ENCODE data around the gene SEC14L6.

DNA sequence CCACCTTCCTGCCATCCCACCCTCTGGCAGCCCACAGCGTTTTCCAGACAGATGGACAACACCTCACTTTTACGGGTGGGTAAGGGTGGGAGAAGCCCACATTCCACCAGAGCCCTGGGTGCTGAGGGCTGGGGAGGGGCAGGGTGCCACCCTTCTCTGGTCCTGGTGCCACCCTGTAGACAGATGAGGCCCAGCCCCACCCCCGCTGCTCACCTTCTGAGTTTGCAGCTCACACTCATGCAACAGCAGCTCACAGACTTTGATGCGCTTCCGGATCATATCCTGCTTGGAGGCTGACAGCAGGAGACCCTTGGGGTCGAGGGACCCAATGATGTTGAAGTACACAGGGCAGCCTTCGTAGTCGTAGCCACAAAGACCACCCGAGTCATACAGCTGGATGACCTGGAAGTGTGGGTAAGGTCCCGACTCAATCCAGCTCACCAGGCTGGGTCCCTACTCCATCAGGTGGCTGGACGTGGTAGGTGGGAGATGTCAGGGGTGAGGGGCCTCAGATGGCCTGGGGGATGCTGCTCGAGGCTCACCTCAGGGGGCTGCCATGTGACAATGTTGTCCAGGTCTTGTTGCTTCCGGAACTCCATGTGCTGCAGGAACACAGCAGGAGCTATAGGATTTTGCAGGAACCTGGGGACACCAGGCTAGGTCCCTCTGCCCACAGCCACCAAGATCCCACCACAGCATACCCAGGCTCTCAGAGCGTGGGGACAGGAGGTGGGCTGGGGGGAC, 51.3 kb downstream of the SEC14L6 start:
- TF ChIP-seq CTCF (conservative IDR thresholded peaks at IDR 0.05; ENCODE audit: low read length) (no peak), EZH2phosphoT487 (IDR thresholded peaks at IDR 0.05; ENCODE audit: borderline replicate concordance, low read depth, low read length) (no peak)
